Fibroblast of gingiva (primary cell): ENCODE results near the gene ASB16.
A peak's percentile ranks its signal among the peaks of the same experiment; 100 is the strongest.
"Not testable (repeated sequence)": the region's sequence is repeated elsewhere in the genome, so short reads cannot be mapped to it uniquely, and the experiment has no call there.

Experiments
- DNase-seq: peaks from one replicate; pipeline ENCODE4 v3.0.0-alpha.2; 2011; ENCODE audit warnings: low read depth

Gene ASB16

DNA sequence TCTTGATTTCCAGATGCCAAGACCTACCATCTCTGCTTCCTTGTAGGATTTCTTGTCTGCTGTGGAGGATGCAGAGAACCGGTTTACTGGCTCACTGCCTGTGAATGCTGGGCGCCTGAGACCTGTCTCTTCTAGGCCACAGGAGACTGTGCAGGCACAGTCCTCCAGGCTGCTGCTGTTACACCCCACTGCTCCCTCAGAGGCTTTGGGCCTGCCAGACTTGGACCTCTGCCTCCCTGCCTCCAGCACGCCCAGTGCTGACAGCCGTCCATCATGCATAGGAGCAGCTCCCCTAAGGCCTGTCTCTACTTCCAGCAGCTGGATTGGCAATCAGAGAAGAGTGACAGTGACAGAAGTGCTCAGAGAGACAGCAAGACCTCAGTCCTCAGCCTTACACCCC lies 22.7 kb upstream of the ASB16 start:
- no peak for DNase-seq

DNA sequence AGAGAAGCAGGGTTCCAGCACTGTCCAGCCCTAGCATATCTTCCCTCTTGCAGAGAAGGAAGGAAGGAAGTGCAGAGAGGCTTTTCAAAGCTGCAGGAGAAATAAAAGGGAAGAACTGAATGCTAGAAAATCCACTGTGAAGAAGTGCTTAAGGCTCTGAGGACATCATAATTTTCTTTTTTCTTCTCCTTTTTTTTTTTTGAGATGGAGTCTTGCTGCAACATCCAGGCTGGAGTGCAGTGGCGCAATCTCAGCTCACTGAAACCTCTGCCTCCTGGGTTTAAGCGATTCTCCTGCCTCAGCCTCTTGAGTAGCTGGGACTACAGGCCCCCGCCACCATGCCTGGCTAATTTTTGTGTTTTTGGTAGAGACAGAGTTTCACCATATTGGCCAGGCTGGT lies 21.4 kb upstream of the ASB16 start:
- DNase-seq: not testable (repeated sequence)

DNA sequence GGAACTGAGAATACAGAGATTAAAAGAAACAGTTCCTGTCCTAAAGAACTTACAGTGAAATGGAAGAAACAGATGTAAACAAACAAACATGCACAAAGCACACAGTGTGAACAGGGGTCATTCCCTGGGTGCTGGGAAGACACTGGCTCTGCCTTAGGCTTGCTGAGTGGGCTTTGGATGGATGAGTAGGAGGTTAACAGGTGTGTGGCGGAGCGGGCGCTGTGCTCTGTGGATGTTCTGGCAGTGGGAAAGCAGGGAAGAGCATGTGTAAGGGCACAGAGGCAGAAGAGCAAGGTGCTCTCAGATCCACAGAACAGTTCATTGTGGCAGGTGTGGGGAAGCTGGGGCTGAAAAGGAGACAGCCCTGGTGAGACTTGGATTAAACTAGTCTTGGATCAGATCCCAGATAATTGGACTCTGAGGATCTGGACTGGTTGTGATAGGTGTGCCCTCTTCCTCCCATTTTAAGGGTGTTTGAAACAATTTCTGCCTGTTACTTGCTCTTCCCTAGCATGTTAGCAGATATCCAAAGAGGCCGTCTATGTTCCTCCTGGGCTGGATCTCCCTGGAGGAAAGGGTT lies 20.7 kb upstream of the ASB16 start:
- DNase-seq: no peak

DNA sequence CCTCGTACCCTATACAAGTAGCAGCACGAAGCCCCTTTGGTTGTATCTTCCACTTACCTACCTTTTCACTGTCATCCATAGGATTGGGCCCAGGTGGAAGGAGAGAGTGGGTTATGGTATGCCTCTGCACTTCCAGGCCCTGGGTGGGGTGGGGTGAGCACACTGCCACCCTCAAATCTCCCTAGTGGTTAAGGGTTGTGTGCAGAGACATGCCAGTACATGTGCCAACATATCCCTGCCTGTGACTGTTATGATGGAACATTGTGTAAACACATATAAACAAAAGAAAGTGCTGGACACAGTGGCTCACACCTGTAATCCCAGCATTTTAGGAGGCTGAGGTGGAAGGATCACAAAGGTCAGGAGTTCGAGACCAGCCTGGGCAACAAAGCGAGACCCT lies 17.6 kb upstream of the ASB16 start:
- no peak for DNase-seq

DNA sequence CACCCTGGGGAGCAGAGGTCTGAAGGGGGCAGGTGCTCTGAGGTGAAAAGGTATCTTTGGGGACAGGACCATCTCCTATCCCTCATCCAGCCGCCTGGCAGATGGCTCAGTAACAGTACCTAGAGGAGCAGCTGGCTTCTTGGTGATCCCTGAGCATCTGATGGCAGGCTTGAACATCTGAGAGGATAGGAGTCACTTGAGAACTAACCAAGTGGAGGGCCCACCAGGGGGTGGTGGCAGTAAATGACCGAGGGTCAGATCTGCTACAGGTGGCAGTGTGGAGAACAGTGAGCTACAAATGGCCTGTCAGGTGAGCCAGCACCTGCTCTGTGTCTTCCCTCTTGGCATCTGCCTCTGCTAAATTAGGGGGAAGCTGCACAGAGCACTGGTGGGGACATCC lies 15.0 kb upstream of the ASB16 start:
- DNase-seq: no peak

DNA sequence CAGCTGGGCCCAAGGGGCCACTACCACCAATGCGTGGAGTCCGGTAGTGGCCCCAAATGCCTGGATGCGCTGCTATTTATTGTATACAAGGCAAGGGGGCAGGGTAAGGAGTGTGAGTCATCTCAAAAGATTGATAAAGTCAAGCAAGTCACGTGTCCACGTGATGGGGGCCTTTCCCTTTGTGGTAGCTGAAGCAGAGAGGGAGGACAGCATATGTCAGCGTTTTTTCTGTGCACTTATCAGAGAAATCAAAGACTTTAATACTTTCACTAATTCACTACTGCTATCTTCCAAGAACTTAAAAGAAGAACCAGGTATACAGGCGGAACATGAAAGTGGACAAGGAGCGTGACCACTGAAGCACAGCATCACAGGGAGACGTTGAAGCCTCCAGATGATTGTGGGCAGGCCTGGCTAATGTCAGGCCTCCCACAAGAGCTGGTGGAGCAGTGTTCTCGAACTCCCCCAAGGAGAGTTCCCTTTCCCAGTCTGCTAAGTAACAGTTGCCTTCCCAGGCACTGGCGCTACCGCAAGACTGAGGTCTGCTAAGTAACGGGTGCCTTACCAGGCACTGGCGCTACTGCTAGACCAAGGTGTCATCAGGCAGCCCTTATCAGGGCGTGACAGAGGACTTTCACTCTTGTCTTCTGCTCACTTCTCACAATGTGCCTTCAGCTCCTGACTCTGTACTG lies 10.8 kb upstream of the ASB16 start:
- no peak for DNase-seq

DNA sequence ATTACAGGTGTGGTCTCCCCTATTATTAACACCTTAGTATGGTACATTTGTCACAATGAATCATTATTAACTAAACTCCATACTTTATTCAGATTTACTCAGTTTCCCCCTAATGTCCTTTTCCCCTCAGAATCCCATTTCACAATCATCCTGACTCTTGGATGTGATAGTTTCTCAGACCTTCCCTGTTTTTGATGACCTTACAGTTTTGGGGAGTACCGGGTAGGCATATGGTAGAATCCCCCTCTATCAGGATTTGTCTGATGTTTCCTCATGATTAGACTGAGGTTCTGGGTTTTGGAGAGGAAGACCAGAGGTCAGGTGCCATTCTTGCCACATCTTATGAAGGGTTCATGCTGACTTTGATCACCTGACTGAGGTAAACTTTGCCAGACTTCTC lies 6.0 kb upstream of the ASB16 start:
- DNase-seq: no peak

DNA sequence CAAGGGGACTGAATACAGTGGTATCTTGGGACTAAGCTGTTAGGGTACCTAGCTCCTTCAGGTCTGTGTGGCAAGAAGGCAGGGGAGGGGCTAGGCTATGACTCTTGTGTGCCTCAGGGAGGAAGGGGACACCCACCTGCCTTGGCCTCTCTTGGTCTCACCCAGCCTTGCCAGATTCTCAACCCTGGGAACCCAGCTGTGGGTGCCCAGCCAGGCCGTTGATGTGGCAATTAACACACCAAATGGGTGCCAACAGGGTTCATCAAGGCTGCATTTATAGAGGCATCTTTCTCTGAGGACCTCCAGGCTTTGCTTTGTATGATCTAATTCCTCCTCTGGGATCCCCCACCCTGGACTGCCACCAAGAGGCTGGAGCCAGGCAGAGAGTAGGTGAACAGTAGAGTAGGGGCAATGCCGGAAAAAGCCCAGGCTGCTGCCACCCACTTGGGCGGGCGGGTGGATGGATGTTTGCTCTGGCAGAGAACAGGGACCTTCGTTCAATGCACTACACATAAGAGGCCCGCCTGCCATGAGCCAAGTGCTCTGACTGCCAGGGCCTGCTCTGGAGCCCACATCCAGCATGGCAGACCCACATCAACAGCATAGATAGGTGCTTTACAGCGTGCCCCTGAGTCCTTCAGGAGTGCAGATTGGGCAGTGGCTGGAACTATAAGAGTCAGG lies 3.2 kb upstream of the ASB16 start:
- DNase-seq: no peak

DNA sequence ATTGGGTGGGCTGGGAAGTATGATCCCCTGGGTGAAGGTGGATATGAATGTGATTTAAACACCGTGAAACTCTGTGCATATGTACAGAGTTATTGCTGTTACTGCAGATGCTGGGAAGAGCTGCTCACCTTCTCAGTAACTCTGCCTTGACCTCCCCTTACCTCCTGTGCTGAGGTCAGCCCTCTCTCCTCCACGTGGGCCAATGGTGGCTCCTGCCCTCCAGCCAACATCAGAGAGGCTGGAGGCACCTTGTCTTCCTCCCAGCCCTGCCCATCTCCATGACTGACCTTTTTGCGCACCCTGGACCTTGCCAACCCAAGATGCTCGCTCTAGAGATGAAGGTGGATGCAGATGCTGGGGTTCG lies 387 bp upstream of the ASB16 start:
- DNase-seq: no peak

DNA sequence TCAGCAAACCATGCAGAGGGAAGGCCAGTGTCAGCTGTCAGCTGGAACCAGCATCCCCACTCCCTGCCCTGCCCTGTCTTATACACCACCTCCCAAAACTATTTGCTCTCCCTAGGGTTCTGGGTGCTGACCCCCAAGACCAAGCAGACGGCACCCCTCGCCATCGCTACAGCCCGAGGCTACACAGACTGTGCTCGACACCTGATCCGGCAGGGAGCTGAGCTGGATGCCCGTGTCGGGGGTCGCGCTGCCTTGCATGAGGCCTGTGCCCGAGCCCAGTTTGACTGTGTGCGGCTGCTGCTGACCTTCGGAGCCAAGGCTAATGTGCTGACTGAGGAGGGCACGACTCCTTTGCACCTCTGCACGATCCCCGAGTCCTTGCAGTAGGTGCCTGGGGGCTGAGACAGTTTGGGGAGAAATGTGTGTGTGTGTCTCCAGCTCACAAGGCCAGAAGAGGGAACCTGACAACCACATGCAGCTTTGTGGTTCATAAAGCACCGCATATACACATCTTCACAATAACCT lies 1.5 kb downstream of the ASB16 start:
- DNase-seq: no peak

DNA sequence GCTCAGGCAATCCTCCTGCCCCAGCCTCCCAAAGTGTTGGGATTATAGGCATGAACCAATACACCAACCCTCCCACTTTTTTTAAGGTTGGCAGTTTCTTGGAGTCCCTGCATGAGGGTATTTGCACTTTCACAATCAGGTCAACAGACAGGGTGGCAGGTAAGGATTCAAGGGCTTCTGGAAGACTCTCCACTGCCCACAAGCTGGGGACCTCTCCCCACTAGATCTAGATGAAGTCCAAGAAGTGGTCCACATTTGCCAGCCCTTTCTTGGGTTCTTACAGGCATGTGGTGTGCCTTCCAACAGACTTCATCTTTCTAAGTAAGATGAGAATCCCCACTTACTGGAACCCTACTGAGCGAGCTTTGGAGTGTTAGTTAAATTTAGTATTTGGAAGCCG lies 3.9 kb downstream of the ASB16 start:
- no peak for DNase-seq

DNA sequence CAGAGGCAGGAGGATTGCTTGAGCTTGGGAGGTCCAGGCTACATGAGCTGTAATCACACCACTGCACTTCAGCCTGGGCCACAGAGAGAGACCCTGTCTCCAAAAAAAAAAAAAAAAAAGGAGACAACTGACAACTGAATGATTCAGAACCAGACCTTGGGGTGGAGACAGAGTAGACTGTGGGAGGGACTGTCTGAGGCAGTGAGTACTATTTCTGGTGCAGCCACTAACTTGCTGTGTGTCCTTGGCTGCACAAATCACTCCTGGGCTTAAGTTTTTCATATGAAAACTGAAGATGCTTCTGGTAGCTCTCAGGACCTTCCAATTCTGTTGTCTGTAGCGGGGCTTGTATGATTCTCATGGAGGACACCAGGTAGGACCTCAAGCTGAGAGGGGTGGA lies 5.8 kb downstream of the ASB16 start:
- no peak for DNase-seq

DNA sequence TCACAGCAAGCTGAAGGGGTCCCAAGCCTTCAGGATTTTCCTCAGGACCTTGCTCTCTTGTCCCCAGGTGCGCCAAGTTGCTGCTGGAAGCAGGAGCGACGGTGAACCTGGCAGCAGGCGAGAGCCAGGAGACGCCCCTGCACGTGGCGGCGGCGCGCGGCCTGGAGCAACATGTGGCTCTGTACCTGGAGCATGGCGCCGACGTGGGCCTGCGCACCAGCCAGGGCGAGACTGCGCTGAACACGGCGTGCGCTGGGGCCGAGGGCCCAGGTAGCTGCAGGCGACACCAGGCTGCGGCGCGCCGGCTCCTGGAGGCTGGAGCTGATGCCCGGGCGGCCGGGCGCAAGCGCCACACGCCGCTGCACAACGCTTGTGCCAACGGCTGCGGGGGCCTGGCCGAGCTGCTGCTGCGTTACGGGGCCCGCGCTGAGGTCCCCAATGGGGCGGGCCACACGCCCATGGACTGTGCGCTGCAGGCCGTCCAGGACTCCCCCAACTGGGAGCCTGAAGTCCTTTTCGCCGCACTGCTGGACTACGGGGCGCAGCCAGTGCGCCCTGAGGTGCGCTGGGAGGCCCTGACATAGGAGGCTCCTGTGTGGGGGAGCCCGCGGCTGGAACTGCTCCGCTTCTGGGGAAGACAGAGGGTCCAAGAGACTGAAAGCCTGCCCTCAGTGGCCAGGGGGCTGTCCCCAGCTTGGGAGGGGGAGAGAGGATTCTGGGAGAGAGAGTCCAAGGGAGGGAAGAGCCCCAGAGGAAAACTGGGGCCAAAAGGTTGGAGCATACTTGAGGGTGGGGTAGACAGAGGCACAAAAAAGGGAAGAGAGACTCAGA lies 6.4 kb downstream of the ASB16 start:
- DNase-seq: no peak

DNA sequence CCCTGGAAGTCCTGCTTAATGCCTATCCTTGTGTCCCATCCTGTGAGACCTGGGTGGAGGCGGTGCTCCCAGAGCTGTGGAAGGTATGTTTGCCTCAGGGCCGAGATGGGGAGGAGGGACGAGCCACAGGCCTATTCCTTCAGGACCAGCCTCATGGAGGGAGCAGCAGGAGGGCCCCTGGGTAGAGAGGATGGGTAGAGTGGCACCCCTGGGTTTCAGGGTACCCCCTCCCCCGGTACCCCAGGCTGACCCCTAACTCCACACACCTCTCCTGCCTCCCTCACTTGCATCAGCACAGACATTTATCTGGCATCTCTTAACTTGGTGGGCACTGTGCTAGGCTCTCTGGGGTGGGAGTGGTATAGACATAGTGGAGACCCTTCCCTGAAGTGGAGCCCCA lies 7.1 kb downstream of the ASB16 start:
- DNase-seq: no peak

DNA sequence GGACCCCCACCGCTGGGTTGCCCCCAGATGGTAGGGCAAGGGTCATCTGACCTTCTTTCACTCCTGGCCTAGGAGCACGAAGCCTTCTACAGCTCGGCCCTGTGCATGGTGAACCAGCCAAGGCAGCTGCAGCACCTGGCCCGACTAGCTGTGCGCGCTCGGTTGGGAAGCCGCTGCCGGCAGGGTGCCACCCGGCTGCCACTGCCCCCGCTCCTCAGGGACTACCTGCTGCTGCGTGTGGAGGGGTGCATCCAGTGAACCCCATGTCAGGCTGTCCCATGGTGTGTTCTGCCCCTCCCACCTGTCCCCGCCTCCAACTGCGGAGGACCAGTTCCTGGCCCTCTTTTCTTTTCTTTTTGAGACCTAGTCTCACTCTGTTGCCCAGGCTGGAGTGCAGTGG lies 7.6 kb downstream of the ASB16 start:
- DNase-seq: no peak

DNA sequence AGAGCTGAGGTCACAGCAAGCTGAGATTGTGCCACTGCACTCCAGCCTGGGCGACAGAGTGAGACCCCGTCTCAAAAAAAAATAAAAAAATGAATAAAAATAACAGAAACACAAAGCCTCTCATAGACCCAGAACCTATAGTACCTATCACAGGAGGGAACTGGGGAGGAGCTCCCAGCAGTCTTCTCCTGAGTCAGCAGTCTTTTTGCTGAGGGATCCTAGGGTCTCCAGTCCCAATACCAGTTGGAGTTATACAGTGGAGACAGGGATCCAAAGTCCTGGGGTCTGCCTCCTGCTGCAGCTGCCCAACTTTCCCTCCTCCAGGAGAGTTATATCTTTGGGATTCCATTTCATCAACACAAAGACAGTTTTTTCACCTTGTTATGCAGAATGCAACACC lies 12.5 kb downstream of the ASB16 start:
- DNase-seq: no peak

DNA sequence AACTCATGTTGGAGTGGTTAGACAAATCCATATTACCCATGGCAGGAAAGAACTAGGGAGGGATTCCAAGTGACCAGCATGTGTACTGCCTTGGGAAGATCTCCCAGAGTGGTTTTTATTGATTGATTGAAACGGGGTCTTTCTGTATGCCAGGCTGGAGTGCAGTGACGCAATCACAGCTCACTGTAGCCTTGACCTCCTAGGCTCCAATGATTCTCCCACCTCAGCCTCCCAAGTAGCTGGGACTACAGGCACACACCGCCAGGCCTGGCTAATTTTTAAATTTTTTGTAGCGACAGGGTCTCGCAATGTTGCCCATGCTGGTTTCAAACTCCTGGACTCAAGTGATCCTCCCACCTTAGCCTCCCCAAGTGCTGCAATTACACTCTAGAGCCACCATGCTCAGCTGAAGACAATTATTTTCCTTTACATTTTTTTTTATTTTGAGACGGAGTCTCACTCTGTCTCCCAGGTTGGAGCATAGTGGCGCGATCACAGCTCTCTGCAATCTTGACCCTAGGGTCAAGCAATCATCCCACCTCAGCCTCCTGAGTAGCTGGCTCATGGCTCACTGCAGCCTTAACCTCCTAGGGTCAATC lies 13.8 kb downstream of the ASB16 start:
- DNase-seq: no peak

DNA sequence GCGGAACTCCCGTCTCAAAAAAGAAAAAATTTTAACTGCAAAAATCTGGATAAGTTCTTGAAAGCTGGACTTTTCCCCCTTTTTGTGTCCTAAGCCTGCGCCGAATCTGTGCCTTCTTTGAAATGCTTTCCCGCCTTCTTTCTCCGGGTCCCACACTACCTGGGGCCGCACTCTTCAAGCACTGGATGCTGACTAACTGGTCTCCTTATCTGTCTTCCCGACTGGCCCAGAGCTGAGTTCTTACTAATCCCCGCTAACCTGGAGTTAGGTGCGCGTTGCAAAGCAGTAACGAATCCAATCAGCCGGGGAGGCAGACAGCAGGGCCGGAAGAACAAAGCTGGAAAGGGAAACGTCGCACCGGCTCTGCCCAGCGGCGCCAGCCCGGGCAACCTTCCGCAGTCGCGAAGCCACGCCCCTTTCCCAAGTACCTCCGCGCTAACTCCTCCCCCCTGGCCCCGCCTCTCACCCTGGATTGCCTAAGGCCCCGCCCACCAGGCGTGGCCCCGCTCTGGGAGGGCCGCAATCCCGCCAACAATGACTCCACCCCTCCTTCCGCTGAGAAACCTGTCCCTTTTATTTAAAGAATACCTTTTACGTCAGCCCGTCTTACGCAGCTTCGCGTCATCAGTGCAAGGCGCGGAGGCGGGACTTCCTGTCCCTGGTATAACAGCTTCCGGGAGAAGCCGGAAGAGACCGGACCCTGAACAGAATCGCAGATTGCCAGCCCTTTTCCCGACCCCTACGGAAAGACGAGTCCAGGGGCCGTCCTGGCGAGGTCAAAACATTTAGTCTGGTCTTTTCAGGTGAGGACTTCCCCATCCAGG lies 16.0 kb downstream of the ASB16 start, which contains the start of gene TMUB2:
Gene TMUB2 (plus strand): TSS at position 666 of the 824 bp plus-strand sequence. CDS start 737 bp downstream, outside the sequence.
- peak; percentile 99 for DNase-seq

DNA sequence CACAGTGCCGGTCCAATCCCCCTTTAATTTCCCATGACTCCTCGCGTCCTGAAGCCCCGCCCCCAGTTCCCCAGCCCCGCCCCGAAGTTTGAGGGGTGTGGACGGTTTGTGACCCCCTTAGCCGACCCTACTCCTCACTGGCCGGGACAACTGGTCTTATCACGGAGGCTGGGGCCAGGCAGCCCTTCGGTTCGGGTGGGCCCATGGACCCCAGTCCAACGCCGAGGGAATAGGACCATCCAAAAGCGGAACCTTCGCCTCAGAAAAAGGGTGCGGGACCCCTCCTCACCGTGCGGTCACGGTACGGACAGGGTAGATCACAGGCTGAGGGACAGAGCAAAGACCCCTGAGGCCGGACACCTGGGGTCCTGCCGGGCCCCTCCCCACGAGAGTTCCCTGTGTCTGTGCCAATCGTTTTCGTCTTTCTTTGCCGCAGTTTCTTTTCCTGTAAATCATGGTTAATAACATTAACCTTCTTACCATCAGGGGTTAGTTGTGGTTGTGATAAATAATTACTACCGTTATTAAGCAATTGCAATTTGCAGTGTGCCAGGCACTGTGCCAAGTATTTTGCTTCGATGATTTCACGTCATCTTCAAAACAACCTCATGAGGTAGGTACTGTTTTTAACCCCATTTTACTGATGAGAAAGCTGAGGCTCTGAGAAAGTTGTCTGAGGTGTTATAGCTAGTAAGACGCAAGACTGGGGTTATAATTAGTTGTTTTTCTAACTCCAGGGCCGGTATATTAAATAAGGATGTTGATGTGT lies 16.8 kb downstream of the ASB16 start:
- DNase-seq: peak; percentile 60
